ENCODE results near the gene CS. TPM values are rescaled to one million over a fixed set of nuclear protein-coding genes. Genes with fewer than 3 reads are reported as not detected.

Gene CS
- total and polyA plus RNA-seq, 2 of the 4 experiments (the other 2 are of a cell fraction), result 139 to 146 TPM

DNA sequence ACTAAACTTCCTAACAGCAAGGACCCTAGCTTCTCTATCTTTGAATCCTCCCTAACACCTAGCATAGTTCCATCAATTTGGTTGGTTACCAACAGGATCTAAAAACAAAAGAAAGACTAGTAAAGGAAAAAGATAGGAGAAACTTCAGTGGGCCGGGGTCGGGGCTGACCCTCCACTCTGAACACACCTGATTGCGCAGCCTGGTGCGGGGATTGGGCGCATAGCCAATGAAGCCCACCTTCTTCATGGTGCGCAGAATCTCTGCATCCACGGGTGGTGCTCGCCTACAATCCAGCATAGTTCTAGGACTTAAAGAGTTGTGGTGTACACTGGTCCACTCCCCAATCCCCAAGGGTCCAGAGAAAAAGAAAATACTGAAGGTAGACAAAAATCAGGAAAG is 26.0 kb upstream of the CS start:
- Histone ChIP-seq H3K14ac (replicated peaks; ENCODE audit: low read depth, low read length) (no peak overlapping the region), H4K91ac (ENCODE audit: insufficient read depth, low read depth, low read length) (no peak overlapping the region), H3K79me1 (ENCODE audit: low read depth in 1 of 2, low read length in 2 of 2) (no peaks in the 10 kb centered on the region), H4K8ac (ENCODE audit: low read depth in 2 of 2, low read length in 2 of 2) (no peak overlapping the region), H2BK20ac (ENCODE audit: low read depth, low read length) (no peak overlapping the region), H3K56ac (ENCODE audit: extremely low read depth, insufficient read depth, low read length) (no peak overlapping the region), H3K9me1 (ENCODE audit: insufficient read depth, low read length) (no peaks in the 10 kb centered on the region), H3K4me3 (ENCODE audit: insufficient read depth, low read depth, low read length) (no peak overlapping the region), H2BK15ac (ENCODE audit: low read depth, low read length) (no peak overlapping the region), H3K4me2 (ENCODE audit: low read depth, low read length) (no peak overlapping the region), H4K5ac (ENCODE audit: low read depth, low read length) (no peak overlapping the region), H3K36me3 (ENCODE audit: control insufficient read depth, insufficient read depth, low read length) (peaks cover 35% of the 10 kb centered on the region), H3K23ac (ENCODE audit: low read depth, low read length) (no peak overlapping the region), H3K9me3 (ENCODE audit: control insufficient read depth, insufficient read depth, low read length) (no peaks in the 10 kb centered on the region), H4K20me1 (ENCODE audit: insufficient read depth, low read length) (no peaks in the 10 kb centered on the region), H2BK5ac (ENCODE audit: low read depth, low read length, poor library complexity, severe bottlenecking) (no peak overlapping the region), H3K18ac (ENCODE audit: low read depth, low read length) (no peak overlapping the region), H3K27me3 (ENCODE audit: control insufficient read depth, insufficient read depth, low read length) (no peaks in the 10 kb centered on the region), H3K9ac (ENCODE audit: low read depth, low read length) (no peak overlapping the region), H2AK5ac (ENCODE audit: low read depth, low read length) (no peak overlapping the region), H3K4ac (ENCODE audit: low read depth, low read length) (no peak overlapping the region), H2BK120ac (ENCODE audit: low read depth, low read length) (no peak overlapping the region), H3K4me1 (ENCODE audit: control insufficient read depth, insufficient read depth, low read length) (no peaks in the 10 kb centered on the region), H2AFZ (replicated peaks; ENCODE audit: low read length, poor library complexity) (no peak overlapping the region), H2AK9ac (replicated peaks; ENCODE audit: low read depth, low read length, poor library complexity) (no peak overlapping the region), H3K27ac (ENCODE audit: insufficient read depth, low read length) (no peak overlapping the region)
- no peak for ATAC-seq (ENCODE audit: low read depth)
- TF ChIP-seq MAFK (IDR thresholded peaks at IDR 0.05; ENCODE audit: low read depth, low read length) (no peak), BHLHE40 (IDR thresholded peaks at IDR 0.05; ENCODE audit: low read depth, low read length) (no peak), MAZ (IDR thresholded peaks at IDR 0.05; ENCODE audit: borderline replicate concordance, low read depth, low read length) (no peak), MXI1 (IDR thresholded peaks at IDR 0.05; ENCODE audit: borderline replicate concordance, low read depth, low read length) (no peak), POLR2A (IDR thresholded peaks at IDR 0.05; ENCODE audit: low read depth, low read length) (no peak), RCOR1 (IDR thresholded peaks at IDR 0.05; ENCODE audit: insufficient replicate concordance, low read length) (no peak), CEBPB (IDR thresholded peaks at IDR 0.05; ENCODE audit: low read depth, low read length) (no peak), SMC3 (IDR thresholded peaks at IDR 0.05; ENCODE audit: low read depth, low read length) (no peak), CHD1 (IDR thresholded peaks at IDR 0.05; ENCODE audit: low read depth, low read length) (no peak), FOS (IDR thresholded peaks at IDR 0.05; ENCODE audit: low read depth, low read length) (no peak), RAD21 (IDR thresholded peaks at IDR 0.05; ENCODE audit: low read length) (no peak), NFE2L2 (IDR thresholded peaks at IDR 0.05; ENCODE audit: low read depth, low read length) (no peak), RFX5 (IDR thresholded peaks at IDR 0.05; ENCODE audit: low read depth, low read length) (no peak)
- TF ChIP-seq, protein P1, sequence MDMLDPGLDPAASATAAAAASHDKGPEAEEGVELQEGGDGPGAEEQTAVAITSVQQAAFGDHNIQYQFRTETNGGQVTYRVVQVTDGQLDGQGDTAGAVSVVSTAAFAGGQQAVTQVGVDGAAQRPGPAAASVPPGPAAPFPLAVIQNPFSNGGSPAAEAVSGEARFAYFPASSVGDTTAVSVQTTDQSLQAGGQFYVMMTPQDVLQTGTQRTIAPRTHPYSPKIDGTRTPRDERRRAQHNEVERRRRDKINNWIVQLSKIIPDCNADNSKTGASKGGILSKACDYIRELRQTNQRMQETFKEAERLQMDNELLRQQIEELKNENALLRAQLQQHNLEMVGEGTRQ (IDR thresholded peaks at IDR 0.05; ENCODE audit: low read depth, low read length), result no peak
- TF ChIP-seq, protein P2, sequence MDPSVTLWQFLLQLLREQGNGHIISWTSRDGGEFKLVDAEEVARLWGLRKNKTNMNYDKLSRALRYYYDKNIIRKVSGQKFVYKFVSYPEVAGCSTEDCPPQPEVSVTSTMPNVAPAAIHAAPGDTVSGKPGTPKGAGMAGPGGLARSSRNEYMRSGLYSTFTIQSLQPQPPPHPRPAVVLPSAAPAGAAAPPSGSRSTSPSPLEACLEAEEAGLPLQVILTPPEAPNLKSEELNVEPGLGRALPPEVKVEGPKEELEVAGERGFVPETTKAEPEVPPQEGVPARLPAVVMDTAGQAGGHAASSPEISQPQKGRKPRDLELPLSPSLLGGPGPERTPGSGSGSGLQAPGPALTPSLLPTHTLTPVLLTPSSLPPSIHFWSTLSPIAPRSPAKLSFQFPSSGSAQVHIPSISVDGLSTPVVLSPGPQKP (IDR thresholded peaks at IDR 0.05; ENCODE audit: borderline replicate concordance, low read depth, low read length), result no peak
- TF ChIP-seq, protein P3, sequence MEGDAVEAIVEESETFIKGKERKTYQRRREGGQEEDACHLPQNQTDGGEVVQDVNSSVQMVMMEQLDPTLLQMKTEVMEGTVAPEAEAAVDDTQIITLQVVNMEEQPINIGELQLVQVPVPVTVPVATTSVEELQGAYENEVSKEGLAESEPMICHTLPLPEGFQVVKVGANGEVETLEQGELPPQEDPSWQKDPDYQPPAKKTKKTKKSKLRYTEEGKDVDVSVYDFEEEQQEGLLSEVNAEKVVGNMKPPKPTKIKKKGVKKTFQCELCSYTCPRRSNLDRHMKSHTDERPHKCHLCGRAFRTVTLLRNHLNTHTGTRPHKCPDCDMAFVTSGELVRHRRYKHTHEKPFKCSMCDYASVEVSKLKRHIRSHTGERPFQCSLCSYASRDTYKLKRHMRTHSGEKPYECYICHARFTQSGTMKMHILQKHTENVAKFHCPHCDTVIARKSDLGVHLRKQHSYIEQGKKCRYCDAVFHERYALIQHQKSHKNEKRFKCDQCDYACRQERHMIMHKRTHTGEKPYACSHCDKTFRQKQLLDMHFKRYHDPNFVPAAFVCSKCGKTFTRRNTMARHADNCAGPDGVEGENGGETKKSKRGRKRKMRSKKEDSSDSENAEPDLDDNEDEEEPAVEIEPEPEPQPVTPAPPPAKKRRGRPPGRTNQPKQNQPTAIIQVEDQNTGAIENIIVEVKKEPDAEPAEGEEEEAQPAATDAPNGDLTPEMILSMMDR (conservative IDR thresholded peaks at IDR 0.05; ENCODE audit: low read depth, low read length), result no peak
- dilution Hi-C loops (cut with HindIII; ENCODE audit: low sequenced_read_pairs, unreplicated experiment), result no loop called here
- ChIA-PET POLR2A (ENCODE audit: unreplicated experiment) (no interaction called here), CTCF (no interaction called here)
- WGBS, 2 experiments (ENCODE audit: extremely low coverage in 2 of 2, insufficient read length in 1 of 2), result no CpG with 5 or more reads among the region's 8 CpGs
- intact Hi-C loops (cut with micrococcal nuclease), result no loop called here
- in situ Hi-C loops (cut with MboI; ENCODE audit: low sequenced_read_pairs), result no loop called here
- no TSS peak for BruUV-seq (replicated peaks)
- no peak for DNase-seq
